DND-41 (cell line): ENCODE measurements around the gene C17orf75.

Source experiments
- CTCF ChIP-seq: IDR thresholded peaks from 2 replicates; pipeline ENCODE4 v1.5.1; 2012; ENCODE audit warnings: borderline replicate concordance, low read length, moderate library complexity, mild to moderate bottlenecking; ENCODE audit not compliant: poor library complexity, severe bottlenecking; ENCODE audit errors: extremely low read depth
- EZH2 ChIP-seq: IDR thresholded peaks from 3 replicates; pipeline ENCODE4 v1.6.1; 2012; ENCODE audit warnings: borderline replicate concordance, low read depth, mild to moderate bottlenecking, moderate library complexity, low read length, inconsistent platforms; ENCODE audit not compliant: severe bottlenecking

DNA sequence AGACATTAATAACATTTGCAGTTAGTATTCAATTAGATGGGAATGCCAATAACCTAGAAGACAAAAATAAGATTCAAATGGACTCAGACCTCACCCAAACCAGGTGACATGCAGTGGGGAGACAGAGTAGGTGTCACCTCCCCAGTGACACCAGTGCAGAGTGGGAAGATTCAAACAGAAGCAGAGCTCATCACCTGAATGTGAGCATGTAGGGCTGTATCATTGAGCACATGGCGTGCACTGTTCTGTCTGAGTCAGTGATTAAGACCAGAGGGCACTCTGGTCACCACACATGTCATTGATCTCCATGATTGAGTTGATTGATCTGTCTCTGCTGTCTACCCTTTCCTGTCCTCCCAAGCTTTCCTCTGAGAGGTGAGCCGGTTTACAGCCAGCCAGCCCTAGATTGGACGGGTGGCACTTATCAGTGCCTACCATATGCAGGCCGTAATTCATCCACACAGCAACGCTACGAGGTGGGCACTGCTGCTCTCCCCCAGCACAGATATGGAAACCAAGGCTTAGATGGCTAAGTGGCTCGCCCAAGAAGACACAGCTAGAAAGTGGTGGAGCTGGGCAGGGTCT is 42.3 kb downstream of the C17orf75 start:
- TF ChIP-seq CTCF: no peak
- TF ChIP-seq EZH2: no peak
